K562 (cell line): Measurements from ENCODE around the gene SYNGR3. TPM values are rescaled to one million over a fixed set of nuclear protein-coding genes. Genes with fewer than 3 reads are reported as not detected.

Experiments used
- CXXC5 ChIP-seq: fragments of 250-450 bp; sonication (Bioruptor Pico); IDR thresholded peaks from 2 replicates; pipeline ENCODE4 v1.8.0; 2022; ENCODE audit warnings: inconsistent platforms, mild to moderate bottlenecking, moderate library complexity
- ERF ChIP-seq: fragments of 450-650 bp; formaldehyde crosslinking; IDR thresholded peaks from 2 replicates; pipeline ENCODE4 v1.4.0; 2020; ENCODE audit warnings: mild to moderate bottlenecking, mixed read lengths
- ETV1 ChIP-seq: fragments of 450-650 bp; conservative IDR thresholded peaks from 2 replicates; pipeline ENCODE4 v1.6.1; 2016; ENCODE audit warnings: missing genetic modification characterization, control low read depth, low read depth, missing compliant biosample characterization
- FOXA3 ChIP-seq, 2 experiments: fragments of 450-650 bp in 1 of 2; sonication (generic) in 1 of 2; formaldehyde crosslinking; IDR thresholded peaks in 1 of 2; conservative IDR thresholded peaks in 1 of 2; 2 replicates each; pipeline versions ENCODE4 v1.4.0 to v1.8.0; 2020 to 2022; ENCODE audit warnings: mild to moderate bottlenecking in 2 of 2, missing genetic modification reagents in 1 of 2
- GABPB1 ChIP-seq: sonication (generic); formaldehyde crosslinking; IDR thresholded peaks from 2 replicates; pipeline ENCODE4 v1.8.0; 2022; ENCODE audit warnings: mild to moderate bottlenecking, missing genetic modification reagents
- POLR2G ChIP-seq: fragments of 200-400 bp; formaldehyde crosslinking; IDR thresholded peaks from 2 replicates; pipeline ENCODE4 v1.6.1; 2017; ENCODE audit warnings: low read depth, mild to moderate bottlenecking, antibody characterized with exemption, low read length, moderate library complexity
- SFPQ ChIP-seq: fragments of 200-400 bp; formaldehyde crosslinking; IDR thresholded peaks from 2 replicates; pipeline ENCODE4 v1.6.1; 2017; ENCODE audit warnings: mild to moderate bottlenecking, low read depth, low read length, moderate library complexity
- STAT5A ChIP-seq: IDR thresholded peaks from 2 replicates; pipeline ENCODE4 v1.6.1; 2012; ENCODE audit warnings: low read length, inconsistent platforms, borderline replicate concordance
- ZFX ChIP-seq: sonication (generic); formaldehyde crosslinking; IDR thresholded peaks from 2 replicates; pipeline ENCODE4 v1.8.0; 2022; ENCODE audit warnings: mild to moderate bottlenecking, missing genetic modification reagents, moderate library complexity
- ZNF445 ChIP-seq: fragments of 250-450 bp; sonication (Bioruptor Pico); IDR thresholded peaks from 2 replicates; pipeline ENCODE4 v1.4.0; 2020; ENCODE audit warnings: low read depth, mild to moderate bottlenecking, moderate library complexity
- ZNF551 ChIP-seq: fragments of 250-450 bp; sonication (Bioruptor Pico); IDR thresholded peaks from 2 replicates; pipeline ENCODE4 v1.5.0; 2021; ENCODE audit warnings: mild to moderate bottlenecking, moderate library complexity
- polyA plus RNA-seq, 8 experiments: library from polyadenylated mRNA; depleted of rRNA in 4 of 8; stranded (reverse) in 5 of 8; unstranded in 3 of 8; fragments of >200 nt; fragmentation: Nextera tagmentation in 2 of 8; fragmentation: Illumina TruSeq in 1 of 8; extraction: Ambion mirVana in 2 of 8; extraction: Trizol in 1 of 8; gene quantifications; 2 replicates each; pipeline versions ENCODE4 v1.2.1 to v1.2.3, GENCODE V29; 2011 to 2014; ENCODE audit warnings: inconsistent platforms in 1 of 8, missing spikeins in 1 of 8
- total RNA-seq, 7 experiments: library from RNA; depleted of rRNA in 6 of 7; stranded (reverse); fragments of >200 nt in 6 of 7; fragmentation: Illumina TruSeq in 2 of 7; extraction: Trizol in 2 of 7; gene quantifications; 2 replicates each; pipeline versions ENCODE4 v1.2.1 to v1.2.3, GENCODE V29; 2011 to 2021; ENCODE audit warnings: low replicate concordance in 1 of 7
- TF ChIP-seq, protein P1 (sequence below), 2 experiments: fragments of 450-650 bp in 1 of 2; sonication (generic) in 1 of 2; formaldehyde crosslinking in 1 of 2; IDR thresholded peaks; 2 replicates each; pipeline versions ENCODE4 v1.7.1 to v1.9.0; 2016 to 2022; ENCODE audit warnings: inconsistent platforms in 1 of 2, mild to moderate bottlenecking in 1 of 2, missing genetic modification reagents in 1 of 2

Gene SYNGR3
- total and polyA plus RNA-seq, 9 of the 15 experiments (the other 6 are each of a cell fraction or from before 2014, with no cell fraction given): 3.7 to 69.2 (median 36.3) TPM

DNA sequence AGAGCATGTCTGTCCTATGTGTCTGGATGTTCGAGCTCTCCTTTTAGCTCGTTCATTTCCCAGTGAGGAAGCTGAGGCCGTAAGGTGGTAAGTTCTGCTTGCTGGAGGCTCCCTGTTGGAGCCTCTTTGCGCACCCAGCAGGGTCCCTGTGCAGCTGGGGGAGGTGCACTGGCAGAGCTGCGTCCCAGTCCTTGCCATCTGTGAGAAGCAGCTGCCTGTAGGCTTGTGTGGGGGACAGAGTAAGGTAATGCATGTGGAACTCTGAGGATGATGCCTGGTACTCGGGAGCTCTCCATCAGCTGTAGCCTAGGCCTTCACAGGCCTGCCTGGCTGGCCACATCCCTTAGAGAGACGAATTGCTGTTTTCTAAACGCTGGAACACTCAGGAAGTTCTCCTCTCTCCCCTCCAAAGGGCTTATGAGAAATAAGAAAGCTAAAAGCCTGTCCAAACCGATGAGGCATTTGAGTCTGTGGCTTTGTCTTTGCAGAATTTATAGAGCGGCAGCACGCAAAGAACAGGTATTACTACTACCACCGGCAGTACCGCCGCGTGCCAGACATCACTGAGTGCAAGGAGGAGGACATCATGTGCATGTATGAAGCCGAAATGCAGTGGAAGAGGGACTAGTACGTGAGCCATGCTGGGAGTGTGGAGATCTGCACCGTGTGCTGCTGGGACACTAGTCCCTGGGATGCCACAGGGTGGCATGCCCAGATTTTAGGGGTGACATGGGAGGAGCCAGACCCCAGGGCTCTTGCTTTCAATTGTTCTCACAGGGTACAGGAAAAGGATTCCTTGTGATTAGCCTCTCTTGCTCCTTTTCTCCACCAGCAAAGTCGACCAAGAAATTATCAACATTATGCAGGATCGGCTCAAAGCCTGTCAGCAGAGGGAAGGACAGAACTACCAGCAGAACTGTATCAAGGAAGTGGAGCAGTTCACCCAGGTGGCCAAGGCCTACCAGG, 28.8 kb upstream of the SYNGR3 start (continued):
- peak; percentile 65 for TF ChIP-seq ZFX
- TF ChIP-seq, protein P1, sequence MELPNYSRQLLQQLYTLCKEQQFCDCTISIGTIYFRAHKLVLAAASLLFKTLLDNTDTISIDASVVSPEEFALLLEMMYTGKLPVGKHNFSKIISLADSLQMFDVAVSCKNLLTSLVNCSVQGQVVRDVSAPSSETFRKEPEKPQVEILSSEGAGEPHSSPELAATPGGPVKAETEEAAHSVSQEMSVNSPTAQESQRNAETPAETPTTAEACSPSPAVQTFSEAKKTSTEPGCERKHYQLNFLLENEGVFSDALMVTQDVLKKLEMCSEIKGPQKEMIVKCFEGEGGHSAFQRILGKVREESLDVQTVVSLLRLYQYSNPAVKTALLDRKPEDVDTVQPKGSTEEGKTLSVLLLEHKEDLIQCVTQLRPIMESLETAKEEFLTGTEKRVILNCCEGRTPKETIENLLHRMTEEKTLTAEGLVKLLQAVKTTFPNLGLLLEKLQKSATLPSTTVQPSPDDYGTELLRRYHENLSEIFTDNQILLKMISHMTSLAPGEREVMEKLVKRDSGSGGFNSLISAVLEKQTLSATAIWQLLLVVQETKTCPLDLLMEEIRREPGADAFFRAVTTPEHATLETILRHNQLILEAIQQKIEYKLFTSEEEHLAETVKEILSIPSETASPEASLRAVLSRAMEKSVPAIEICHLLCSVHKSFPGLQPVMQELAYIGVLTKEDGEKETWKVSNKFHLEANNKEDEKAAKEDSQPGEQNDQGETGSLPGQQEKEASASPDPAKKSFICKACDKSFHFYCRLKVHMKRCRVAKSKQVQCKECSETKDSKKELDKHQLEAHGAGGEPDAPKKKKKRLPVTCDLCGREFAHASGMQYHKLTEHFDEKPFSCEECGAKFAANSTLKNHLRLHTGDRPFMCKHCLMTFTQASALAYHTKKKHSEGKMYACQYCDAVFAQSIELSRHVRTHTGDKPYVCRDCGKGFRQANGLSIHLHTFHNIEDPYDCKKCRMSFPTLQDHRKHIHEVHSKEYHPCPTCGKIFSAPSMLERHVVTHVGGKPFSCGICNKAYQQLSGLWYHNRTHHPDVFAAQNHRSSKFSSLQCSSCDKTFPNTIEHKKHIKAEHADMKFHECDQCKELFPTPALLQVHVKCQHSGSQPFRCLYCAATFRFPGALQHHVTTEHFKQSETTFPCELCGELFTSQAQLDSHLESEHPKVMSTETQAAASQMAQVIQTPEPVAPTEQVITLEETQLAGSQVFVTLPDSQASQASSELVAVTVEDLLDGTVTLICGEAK (IDR thresholded peaks at IDR 0.05): 0 out of 2 replicates have a peak, but pooled peaks have one; percentile 6
- TF ChIP-seq, protein P1 (CRISPR knock-in tag; IDR thresholded peaks at IDR 0.05): no peak
- TF ChIP-seq FOXA3 (CRISPR knock-in tag; conservative IDR thresholded peaks at IDR 0.05 in 1 of 2, IDR thresholded peaks at IDR 0.05 in 1 of 2): peak in 1 of 2 experiments; percentile 53; a peak in 1 of 4 replicates
- TF ChIP-seq ZNF551 (CRISPR knock-in tag): peak; percentile 83; the same call in 1 of the 2 replicates
- peak; percentile 68 for TF ChIP-seq GABPB1 (CRISPR knock-in tag)
- no peak for TF ChIP-seq SFPQ
- TF ChIP-seq ZNF445 (CRISPR knock-in tag): 0 out of 2 replicates have a peak, but pooled peaks have one; percentile 59
- TF ChIP-seq ETV1 (tag): 0 out of 2 replicates have a peak, but pooled peaks have one; percentile 22
- TF ChIP-seq CXXC5 (CRISPR knock-in tag): no peak
- TF ChIP-seq POLR2G: peak; percentile 68
- TF ChIP-seq ERF (CRISPR knock-in tag): peak; percentile 90; the same call in 1 of the 2 replicates
- TF ChIP-seq STAT5A: peak; percentile 65; the same call in 1 of the 2 replicates
